Activated T-helper 2 cell treated with anti-CD3 and anti-CD28 coated beads, Interferon-gamma antibody, Interleukin-2, Interleukin-4, amounts not matched to agents 10 μg/mL and 5 μg/mL and 100 μg/mL, durations not matched to agents 14 hours and 24 hours and 36 hours (primary cell): Measurements from ENCODE around the gene UCN. TPM values are rescaled to one million over a fixed set of nuclear protein-coding genes. Genes with fewer than 3 reads are reported as not detected.
"Not testable (repeated sequence)": the region's sequence is repeated elsewhere in the genome, so short reads cannot be mapped to it uniquely, and the experiment has no call there.

Experiments used
- DNase-seq: peaks from one replicate; pipeline ENCODE4 v3.0.0; 2021; ENCODE audit warnings: low spot score
- H3K27ac Mint-ChIP-seq: one replicate; pipeline ENCODE4 v1.8.0; 2021; ENCODE audit warnings: mixed read lengths
- H3K27me3 Mint-ChIP-seq: one replicate; pipeline ENCODE4 v1.8.0; 2021; ENCODE audit warnings: low read depth, mixed read lengths
- H3K36me3 Mint-ChIP-seq: one replicate; pipeline ENCODE4 v1.8.0; 2021; ENCODE audit warnings: low read depth, mixed read lengths
- H3K4me1 Mint-ChIP-seq: one replicate; pipeline ENCODE4 v1.8.0; 2021; ENCODE audit warnings: low read depth, mixed read lengths
- H3K4me3 Mint-ChIP-seq: one replicate; pipeline ENCODE4 v1.8.0; 2021; ENCODE audit warnings: low read depth, mild to moderate bottlenecking, moderate library complexity, mixed read lengths
- H3K9me3 Mint-ChIP-seq: one replicate; pipeline ENCODE4 v1.8.0; 2021; ENCODE audit warnings: mixed read lengths
- intact Hi-C: fragments of 100-400 bp; cut with micrococcal nuclease; formaldehyde crosslinking; loops from one replicate; pipeline ENCODE4 v1.15.1; 2023
- total RNA-seq: library from RNA; stranded (reverse); gene quantifications from 2 replicates; pipeline ENCODE4 v1.2.3, GENCODE V29; 2022

Gene UCN
- total RNA-seq, 1 donor from 2014 or later: 0.94 TPM

DNA sequence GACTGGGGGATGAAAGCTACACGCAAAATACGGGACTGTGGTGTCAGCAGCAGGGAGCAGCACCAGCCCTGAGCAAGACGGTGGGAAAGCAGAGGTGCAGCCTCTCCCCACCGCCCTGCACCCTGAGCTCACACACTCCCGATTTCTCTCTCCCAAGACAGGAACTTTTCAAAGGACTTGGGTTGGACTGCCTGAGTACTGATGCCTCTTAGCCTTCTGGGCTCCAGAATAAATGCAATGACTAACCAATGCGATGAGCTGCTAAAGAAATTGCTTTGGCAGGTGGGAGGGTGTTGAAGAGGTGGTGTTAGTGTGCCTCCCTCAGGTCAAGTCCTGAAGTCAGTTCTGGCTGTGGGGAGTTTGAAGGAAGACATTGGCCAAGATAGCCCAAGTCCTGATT lies 16.4 kb downstream of the UCN start:
- Mint-ChIP-seq H3K9me3 (no peaks in the 10 kb centered on the region), H3K4me3 (no peak overlapping the region), H3K4me1 (no peaks in the 10 kb centered on the region), H3K27me3 (peaks cover 37% of the 10 kb centered on the region), H3K36me3 (no peaks in the 10 kb centered on the region), H3K27ac (no peak overlapping the region)
- intact Hi-C loops: no loop called here
- DNase-seq: no peak

DNA sequence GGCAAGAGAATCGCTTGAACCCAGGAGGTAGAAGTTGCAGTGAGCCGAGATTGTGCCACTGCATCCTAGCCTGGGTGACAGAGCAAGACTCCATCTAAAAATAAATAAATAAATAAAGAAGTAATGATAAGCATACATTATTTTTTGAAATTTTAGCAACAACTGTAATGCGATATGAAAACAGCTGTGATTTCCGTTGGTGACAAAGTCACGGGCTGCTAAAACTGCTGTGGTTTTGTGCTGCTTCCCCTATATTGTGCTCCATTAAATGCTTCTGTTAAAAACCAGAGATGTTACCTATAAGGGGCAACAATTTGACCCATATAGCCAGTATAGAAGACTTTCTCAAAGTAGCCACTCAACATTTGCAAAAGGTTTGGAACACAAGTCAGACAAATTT lies 17.7 kb downstream of the UCN start:
- Mint-ChIP-seq H3K9me3 (no peaks in the 10 kb centered on the region), H3K27ac (no peak overlapping the region), H3K27me3 (peaks cover 46% of the 10 kb centered on the region), H3K4me3 (no peak overlapping the region), H3K4me1 (no peaks in the 10 kb centered on the region), H3K36me3 (no peaks in the 10 kb centered on the region)
- no peak for DNase-seq
- intact Hi-C loops: no loop called here

- H3K27ac Mint-ChIP-seq: no peak overlapping the region
- H3K4me1 Mint-ChIP-seq: no peaks in the 10 kb centered on the region
- peaks cover 50% of the 10 kb centered on the region for H3K27me3 Mint-ChIP-seq
- H3K36me3 Mint-ChIP-seq: no peaks in the 10 kb centered on the region
- no peak overlapping the region for H3K4me3 Mint-ChIP-seq
- DNase-seq: no peak
- intact Hi-C loops: no loop called here
- H3K9me3 Mint-ChIP-seq: no peaks in the 10 kb centered on the region
Measured at GRCh38 chr2:27288610-27289009, 19.6 kb downstream of the UCN start.

GRCh38 chr2:27285481-27285880 lies 22.8 kb downstream of the UCN start:
- intact Hi-C loops: no loop called here
- DNase-seq: no peak
- no peak overlapping the region for H3K4me3 Mint-ChIP-seq
- H3K4me1 Mint-ChIP-seq: peaks cover 5% of the 10 kb centered on the region
- H3K27ac Mint-ChIP-seq: no peak overlapping the region
- H3K9me3 Mint-ChIP-seq: no peaks in the 10 kb centered on the region
- peaks cover 40% of the 10 kb centered on the region for H3K27me3 Mint-ChIP-seq
- no peaks in the 10 kb centered on the region for H3K36me3 Mint-ChIP-seq

GRCh38 chr2:27284996-27285395 lies 23.2 kb downstream of the UCN start:
- Mint-ChIP-seq H3K36me3 (no peaks in the 10 kb centered on the region), H3K27me3 (peaks cover 40% of the 10 kb centered on the region), H3K9me3 (no peaks in the 10 kb centered on the region), H3K4me3 (no peak overlapping the region), H3K27ac (no peak overlapping the region), H3K4me1 (peaks cover 9% of the 10 kb centered on the region)
- DNase-seq: no peak
- intact Hi-C loops: loop anchor here (5.0 kb wide), 1 partner anchor 323 kb away; no protein-coding TSS in a partner anchor

DNA sequence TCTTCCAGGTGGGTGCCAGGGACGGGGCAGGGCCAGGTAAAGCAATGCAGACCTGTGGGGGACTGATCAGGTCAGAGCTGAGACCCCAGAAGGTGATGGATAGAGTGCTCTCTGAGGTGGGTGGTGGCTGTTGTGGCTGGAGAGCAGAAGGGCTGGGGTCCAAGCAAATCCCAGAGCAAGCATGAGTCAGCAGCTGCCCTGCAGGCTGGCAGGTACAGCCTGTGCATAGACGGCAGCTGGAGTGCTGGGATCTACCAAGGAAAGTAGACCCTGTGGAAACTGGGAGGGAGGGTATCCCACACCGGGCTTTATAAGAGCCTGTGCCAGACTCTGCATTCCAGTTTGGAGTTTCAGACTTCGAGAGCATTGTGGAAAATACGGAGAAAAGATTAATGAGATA lies 25.4 kb downstream of the UCN start:
- H3K9me3 Mint-ChIP-seq: no peaks in the 10 kb centered on the region
- no peak for DNase-seq
- peaks cover 16% of the 10 kb centered on the region for H3K4me1 Mint-ChIP-seq
- peaks cover 31% of the 10 kb centered on the region for H3K27me3 Mint-ChIP-seq
- no peaks in the 10 kb centered on the region for H3K36me3 Mint-ChIP-seq
- H3K4me3 Mint-ChIP-seq: no peak overlapping the region
- intact Hi-C loops: loop anchor here (5.0 kb wide), 1 partner anchor 321 kb away; no protein-coding TSS in a partner anchor
- H3K27ac Mint-ChIP-seq: no peak overlapping the region

GRCh38 chr2:27281855-27282559 lies 26.2 kb downstream of the UCN start, which contains the start of gene TRIM54:
TRIM54 (plus strand) TSS chr2:27282429; CDS start chr2:27282732, 303 bp downstream.
- Mint-ChIP-seq H3K4me3 (no peak within 1 kb of the TSS), H3K27me3 (peaks cover 32% of the 10 kb centered on the region), H3K27ac (no peak within 1 kb of the TSS), H3K36me3 (no peaks in the 10 kb centered on the region), H3K9me3 (no peaks in the 10 kb centered on the region), H3K4me1 (peaks cover 16% of the 10 kb centered on the region)
- intact Hi-C loops: loop anchor here (2.0 to 5.0 kb wide), 3 partner anchors 21 to 320 kb away; no protein-coding TSS in a partner anchor
- DNase-seq: no peak

DNA sequence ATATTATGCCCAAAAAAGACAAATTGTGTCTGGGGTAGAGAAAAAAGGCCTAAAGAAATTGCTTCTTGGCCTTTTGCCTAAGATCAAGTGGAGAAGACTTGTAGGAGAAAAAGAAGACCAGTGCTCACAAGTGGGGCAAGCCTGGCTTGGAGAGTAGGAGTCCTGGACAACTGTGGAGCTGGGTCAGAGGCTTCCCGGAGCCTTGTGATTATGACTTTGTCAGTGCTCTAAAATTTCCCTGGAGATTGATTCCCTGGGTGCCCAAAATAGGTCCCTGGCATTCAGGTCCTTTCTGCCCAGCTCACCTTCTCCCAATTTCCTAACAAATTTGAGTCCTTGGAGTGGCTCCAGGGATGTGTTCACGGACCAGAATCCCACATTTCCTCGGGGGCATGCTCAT lies 26.8 kb downstream of the UCN start:
- no peak overlapping the region for H3K27ac Mint-ChIP-seq
- no peak for DNase-seq
- peaks cover 28% of the 10 kb centered on the region for H3K27me3 Mint-ChIP-seq
- peaks cover 17% of the 10 kb centered on the region for H3K4me1 Mint-ChIP-seq
- no peaks in the 10 kb centered on the region for H3K36me3 Mint-ChIP-seq
- intact Hi-C loops: loop anchor here (2.0 to 5.0 kb wide), 3 partner anchors 21 to 319 kb away; no protein-coding TSS in a partner anchor
- H3K9me3 Mint-ChIP-seq: no peaks in the 10 kb centered on the region
- no peak overlapping the region for H3K4me3 Mint-ChIP-seq

DNA sequence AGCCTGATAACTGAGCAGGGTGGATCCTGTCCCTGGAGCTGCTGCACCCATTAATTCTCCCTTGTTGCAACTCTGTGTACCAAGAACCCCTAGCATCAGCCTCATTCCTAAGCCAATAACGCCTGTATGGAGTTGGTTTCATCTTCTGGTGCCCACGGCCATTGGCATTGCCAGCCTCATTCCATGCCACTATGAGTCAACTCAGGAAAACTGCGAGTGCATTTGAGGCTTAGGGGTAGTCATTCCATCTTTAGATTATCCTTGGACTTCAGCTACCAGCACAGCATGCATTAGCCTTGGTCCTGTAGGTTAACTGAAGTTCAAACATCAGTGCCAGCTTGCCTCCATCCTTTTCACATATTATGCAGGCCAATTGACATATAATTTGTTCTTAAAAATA lies 27.4 kb downstream of the UCN start:
- Mint-ChIP-seq H3K4me3 (no peak overlapping the region), H3K9me3 (no peaks in the 10 kb centered on the region), H3K4me1 (peaks cover 17% of the 10 kb centered on the region), H3K27me3 (peaks cover 24% of the 10 kb centered on the region), H3K27ac (no peak overlapping the region), H3K36me3 (no peaks in the 10 kb centered on the region)
- intact Hi-C loops: loop anchor here (1.0 to 5.0 kb wide), 5 partner anchors 17 to 319 kb away; no protein-coding TSS in a partner anchor
- DNase-seq: no peak

DNA sequence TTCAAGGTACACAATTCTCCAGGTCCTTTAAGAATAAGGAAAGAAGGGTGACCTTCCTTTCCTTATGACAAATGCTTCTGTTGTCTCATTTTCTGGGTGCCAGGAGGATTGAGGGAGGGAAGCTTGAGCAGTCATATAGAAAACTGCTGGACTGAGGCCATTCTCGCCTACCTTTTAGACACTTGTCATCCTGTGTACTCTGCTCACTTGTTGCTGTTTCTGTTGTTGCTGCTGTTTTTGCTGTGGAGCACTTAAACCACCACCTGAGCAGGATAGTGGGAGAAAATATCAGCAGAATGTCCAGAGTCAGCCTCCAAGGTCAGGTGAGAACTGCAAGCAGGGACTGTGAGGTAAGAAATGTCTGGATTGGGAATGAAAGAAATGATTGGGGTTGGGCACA lies 30.2 kb downstream of the UCN start:
- peaks cover 17% of the 10 kb centered on the region for H3K4me1 Mint-ChIP-seq
- H3K36me3 Mint-ChIP-seq: no peaks in the 10 kb centered on the region
- H3K9me3 Mint-ChIP-seq: no peaks in the 10 kb centered on the region
- no peak overlapping the region for H3K4me3 Mint-ChIP-seq
- peaks cover 18% of the 10 kb centered on the region for H3K27me3 Mint-ChIP-seq
- intact Hi-C loops: no loop called here
- no peak for DNase-seq
- no peak overlapping the region for H3K27ac Mint-ChIP-seq

DNA sequence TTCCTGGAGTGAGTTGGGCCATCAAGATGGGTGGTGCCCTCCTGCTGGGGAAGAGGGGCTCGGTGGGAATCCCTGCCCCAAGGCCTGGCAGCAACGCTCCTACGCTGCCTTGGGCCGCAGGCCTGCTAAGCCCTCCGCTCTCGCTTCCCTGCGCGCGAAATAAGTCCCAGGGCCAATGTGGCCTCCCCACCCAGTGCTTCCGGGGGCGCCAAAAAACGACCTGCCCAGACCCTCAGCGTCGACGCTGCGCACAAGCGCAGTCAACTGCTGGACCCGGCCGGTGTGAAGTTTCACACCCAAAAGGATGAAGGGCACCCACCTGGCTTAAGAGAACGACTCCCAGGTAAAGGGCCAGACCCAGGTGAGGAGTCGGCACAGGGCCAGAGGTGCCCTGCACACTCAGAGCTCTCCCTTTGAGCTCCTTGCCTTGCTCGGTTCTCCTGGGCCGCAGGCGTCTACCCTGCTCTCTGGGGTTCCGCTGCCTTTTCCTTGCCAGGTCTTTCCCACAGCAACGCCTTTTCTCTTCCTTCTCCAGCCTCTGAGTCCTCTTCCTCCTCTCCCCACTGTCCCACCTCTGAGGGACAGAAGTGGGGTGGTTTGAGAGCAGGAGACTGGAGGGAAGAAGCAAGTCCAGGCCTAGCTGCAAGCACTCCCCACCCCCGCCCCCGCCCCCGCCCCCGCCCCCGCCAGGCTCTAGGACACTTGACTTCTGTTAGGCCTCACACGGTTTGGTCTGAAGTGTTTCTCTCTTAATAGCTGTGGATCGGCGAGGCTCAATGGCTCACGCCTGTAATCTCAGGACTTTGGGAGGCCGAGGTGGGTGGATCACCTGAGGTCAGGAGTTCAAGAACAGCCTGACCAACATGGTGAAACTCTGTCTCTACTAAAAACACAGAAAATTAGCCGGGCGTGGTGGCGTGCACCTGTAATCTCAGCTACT lies 32.8 kb downstream of the UCN start, which contains the start of gene DNAJC5G:
Gene DNAJC5G (plus strand): TSS at position 223 of the 940 bp plus-strand sequence. CDS start 1,296 bp downstream, outside the sequence.
- H3K27ac Mint-ChIP-seq: no peak within 1 kb of the TSS
- H3K4me1 Mint-ChIP-seq: peaks cover 13% of the 10 kb centered on the region
- DNase-seq: no peak
- no peaks in the 10 kb centered on the region for H3K36me3 Mint-ChIP-seq
- peaks cover 17% of the 10 kb centered on the region for H3K27me3 Mint-ChIP-seq
- H3K9me3 Mint-ChIP-seq: no peaks in the 10 kb centered on the region
- intact Hi-C loops: no loop called here
- no peak within 1 kb of the TSS for H3K4me3 Mint-ChIP-seq

- H3K4me1 Mint-ChIP-seq, H3K36me3 Mint-ChIP-seq, H3K4me3 Mint-ChIP-seq, DNase-seq, H3K27ac Mint-ChIP-seq, intact Hi-C loops, H3K9me3 Mint-ChIP-seq: not testable (repeated sequence)
- peaks cover 28% of the 10 kb centered on the region for H3K27me3 Mint-ChIP-seq
Measured at GRCh38 chr2:27272537-27273522, 35.4 kb downstream of the UCN start.
